C4-2B (cell line): ENCODE results near the gene CPA1.

Experiments used
- H3K27ac ChIP-seq: fragments of 450-650 bp; 2 replicates; pipeline ENCODE4 v1.5.1; 2017
- ZFX ChIP-seq: fragments of 450-650 bp; IDR thresholded peaks from 2 replicates; pipeline ENCODE4 v1.6.1; 2017
- TF ChIP-seq, protein P1 (sequence below): fragments of 450-650 bp; conservative IDR thresholded peaks from 2 replicates; pipeline ENCODE4 v1.5.1; 2017; ENCODE audit warnings: mild to moderate bottlenecking

The CPA1 gene

DNA sequence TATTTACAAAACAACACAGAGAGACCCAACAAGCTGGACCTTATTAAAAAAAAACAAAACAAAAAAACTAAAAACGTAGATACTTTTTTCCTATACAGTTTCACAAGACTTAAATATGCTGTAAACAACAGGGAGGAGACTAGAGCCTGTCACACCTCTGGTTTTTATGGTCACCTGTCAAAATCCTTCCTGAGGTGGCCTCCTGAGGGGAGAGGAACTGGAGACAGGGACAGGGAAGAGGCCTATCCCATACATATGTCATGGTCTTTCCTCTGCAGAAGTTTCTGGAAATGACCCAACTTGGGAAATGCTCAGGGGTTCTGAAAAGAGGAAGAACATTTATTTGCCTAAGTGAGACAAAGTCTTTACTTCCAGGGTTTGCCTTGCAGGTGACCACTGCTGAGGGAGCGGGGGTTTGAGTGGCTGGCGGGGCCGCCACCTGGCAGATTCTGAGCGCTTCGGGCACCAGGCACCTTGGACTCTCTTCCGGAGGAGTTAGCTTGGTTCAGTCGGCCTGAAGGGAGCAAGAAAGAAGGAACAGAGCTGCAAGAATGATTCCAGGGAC is 18.3 kb downstream of the CPA1 start:
- TF ChIP-seq, protein P1, sequence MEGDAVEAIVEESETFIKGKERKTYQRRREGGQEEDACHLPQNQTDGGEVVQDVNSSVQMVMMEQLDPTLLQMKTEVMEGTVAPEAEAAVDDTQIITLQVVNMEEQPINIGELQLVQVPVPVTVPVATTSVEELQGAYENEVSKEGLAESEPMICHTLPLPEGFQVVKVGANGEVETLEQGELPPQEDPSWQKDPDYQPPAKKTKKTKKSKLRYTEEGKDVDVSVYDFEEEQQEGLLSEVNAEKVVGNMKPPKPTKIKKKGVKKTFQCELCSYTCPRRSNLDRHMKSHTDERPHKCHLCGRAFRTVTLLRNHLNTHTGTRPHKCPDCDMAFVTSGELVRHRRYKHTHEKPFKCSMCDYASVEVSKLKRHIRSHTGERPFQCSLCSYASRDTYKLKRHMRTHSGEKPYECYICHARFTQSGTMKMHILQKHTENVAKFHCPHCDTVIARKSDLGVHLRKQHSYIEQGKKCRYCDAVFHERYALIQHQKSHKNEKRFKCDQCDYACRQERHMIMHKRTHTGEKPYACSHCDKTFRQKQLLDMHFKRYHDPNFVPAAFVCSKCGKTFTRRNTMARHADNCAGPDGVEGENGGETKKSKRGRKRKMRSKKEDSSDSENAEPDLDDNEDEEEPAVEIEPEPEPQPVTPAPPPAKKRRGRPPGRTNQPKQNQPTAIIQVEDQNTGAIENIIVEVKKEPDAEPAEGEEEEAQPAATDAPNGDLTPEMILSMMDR = no peak
- TF ChIP-seq ZFX = no peak
- no peak overlapping the region for H3K27ac ChIP-seq

DNA sequence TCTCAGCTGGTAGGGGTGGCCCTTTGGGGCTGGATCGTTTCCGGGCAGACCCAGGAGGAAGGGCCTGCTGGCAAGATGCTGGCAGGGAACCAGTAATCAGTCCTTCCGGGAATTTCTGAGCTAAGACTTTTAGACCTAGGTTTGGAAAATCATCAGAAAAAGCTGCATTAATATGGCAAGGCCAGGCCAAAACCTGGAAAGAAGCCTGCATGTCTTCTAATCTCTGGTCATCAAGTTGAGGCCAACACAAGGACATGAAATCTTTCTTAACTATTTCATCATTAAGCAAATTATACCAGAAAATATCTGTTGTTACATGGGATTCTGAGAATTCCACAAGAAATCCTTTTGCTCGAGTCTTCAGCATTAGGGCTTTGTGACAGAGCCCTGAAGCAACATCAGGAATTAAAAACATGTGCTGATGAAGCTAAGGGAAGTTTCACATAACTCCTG is 19.9 kb downstream of the CPA1 start:
- no peak overlapping the region for H3K27ac ChIP-seq
- TF ChIP-seq, protein P1 = no peak
- no peak for TF ChIP-seq ZFX

DNA sequence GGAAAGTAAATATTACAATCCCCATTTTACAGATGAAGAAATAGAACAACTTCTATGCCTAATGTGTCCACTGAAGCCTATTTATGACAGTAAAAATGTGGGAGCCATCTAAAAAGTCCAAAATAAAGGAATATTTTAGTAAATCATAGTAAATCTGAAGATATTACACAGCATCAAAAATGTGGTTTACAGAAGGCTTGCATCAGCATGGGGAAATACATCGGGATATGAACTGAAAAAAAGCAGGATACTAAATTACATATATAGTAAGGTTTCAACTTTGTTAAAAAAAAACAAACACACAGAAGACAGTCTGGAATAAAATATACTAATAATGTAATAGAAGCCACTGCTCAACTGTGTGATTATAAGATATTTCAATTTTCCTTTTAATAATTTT is 20.8 kb downstream of the CPA1 start:
- H3K27ac ChIP-seq = no peak overlapping the region
- TF ChIP-seq, protein P1 = no peak
- TF ChIP-seq ZFX = no peak

DNA sequence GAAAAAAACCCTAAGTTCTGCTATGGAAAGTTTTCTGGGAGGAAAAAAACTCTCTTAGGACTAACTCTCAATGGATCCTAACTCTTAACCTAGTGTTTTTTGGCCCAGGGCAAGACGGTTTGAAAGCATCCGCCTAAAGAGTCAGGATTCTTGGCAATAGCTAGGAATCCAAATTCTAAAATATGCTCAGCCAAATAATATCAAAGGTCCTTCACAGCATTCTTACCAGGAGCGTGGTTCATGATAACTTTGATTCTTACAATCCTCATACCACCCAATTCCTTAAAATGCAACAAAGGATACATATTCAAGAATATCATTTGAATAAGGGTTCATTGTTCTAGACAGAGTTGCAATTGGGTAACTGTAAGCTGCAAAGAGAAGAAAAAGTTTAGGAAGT is 21.3 kb downstream of the CPA1 start:
- no peak overlapping the region for H3K27ac ChIP-seq
- TF ChIP-seq ZFX = no peak
- TF ChIP-seq, protein P1 = no peak

DNA sequence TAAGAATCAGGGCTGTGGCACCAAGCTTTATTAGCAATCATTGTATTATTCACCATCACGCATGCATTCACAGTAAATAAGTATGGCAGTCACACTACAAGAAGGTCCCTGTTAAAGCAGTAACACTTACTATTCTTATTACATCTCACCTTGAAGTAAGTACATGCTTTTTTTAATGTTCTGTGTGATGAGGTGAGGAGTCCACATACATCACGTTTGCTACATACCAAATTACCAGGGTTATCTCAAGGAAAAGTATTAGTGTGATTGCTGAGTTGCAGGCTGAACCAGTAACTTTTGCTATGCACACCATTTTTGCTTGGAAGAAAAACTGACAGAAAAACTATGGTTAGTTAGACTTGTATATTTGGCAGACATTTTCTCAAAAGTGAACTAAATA is 24.7 kb downstream of the CPA1 start:
- no peak overlapping the region for H3K27ac ChIP-seq
- no peak for TF ChIP-seq ZFX
- TF ChIP-seq, protein P1 = no peak

DNA sequence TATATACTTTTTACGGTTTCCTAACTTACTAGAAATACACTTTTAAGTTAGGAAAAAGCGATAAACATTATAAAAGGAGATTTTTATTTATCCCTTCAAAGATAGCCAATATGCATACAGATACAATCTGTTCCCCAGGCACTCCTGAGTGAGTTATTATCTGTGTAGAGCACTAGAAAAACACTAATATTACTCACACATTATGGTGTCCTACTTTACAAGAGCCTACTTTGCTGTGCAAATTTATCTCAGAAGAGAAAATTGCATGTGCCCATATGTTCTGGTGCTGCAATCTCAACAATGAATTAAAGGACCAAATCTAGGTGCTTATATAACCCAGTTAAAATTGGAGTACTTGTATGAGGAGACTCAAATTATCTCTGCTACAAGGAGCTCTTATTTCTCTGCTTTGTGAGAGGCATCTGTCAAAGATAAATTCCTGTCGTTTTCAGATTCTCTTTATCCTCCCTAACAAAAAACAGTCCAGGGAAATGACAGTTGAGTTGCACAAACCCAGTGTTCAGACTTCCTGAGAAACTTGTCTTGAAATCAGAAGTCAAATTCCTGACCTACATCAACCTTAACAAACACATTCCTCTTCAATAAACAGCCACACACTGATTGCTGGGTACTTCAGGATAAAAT is 28.9 kb downstream of the CPA1 start:
- no peak overlapping the region for H3K27ac ChIP-seq
- TF ChIP-seq ZFX = no peak
- TF ChIP-seq, protein P1 = no peak

DNA sequence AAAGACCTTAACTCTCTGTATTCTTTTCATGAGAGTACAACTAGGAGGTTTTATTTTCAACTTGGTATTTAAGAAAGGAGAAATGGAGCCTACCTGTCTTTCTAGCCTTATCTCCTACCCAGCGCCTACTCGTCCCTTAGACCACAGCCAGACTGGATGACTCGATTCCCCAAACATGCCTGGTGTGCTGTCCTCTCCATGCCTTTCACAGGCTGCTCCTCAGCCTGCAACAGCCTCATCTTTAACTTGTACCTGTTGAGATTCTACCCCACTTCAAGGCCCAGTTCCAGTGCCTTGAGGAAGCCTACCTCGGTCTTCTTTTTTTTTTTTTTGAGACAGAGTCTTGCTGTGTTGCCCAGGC is 29.4 kb downstream of the CPA1 start:
- no peak overlapping the region for H3K27ac ChIP-seq
- TF ChIP-seq, protein P1 = no peak
- TF ChIP-seq ZFX = no peak
